ENCODE data around the gene MINPP1.
"Not testable (repeated sequence)": the region's sequence is repeated elsewhere in the genome, so short reads cannot be mapped to it uniquely, and the experiment has no call there.

MINPP1 gene

GRCh38 chr10:87504640-87505365 is at the start of gene MINPP1:
Gene MINPP1, plus strand, starts transcription at chr10:87504893. Its CDS starts 23 bp downstream, at chr10:87504916.
- in situ Hi-C loops (cut with HindIII; ENCODE audit: low sequenced_read_pairs), result no loop called here

- in situ Hi-C loops (cut with HindIII; ENCODE audit: low sequenced_read_pairs), result not testable (repeated sequence)
These were observed 48.0 kb upstream of the MINPP1 start for GRCh38 chr10:87456586-87457220.

- in situ Hi-C loops (cut with HindIII; ENCODE audit: low sequenced_read_pairs), result not testable (repeated sequence)
These were observed 42.9 kb upstream of the MINPP1 start for GRCh38 chr10:87461751-87462150.

GRCh38 chr10:87466849-87467248 is 37.8 kb upstream of the MINPP1 start:
- in situ Hi-C loops (cut with HindIII; ENCODE audit: low sequenced_read_pairs), result not testable (repeated sequence)

GRCh38 chr10:87488733-87489132 is 16.0 kb upstream of the MINPP1 start:
- in situ Hi-C loops (cut with HindIII; ENCODE audit: low sequenced_read_pairs), result not testable (repeated sequence)

- in situ Hi-C loops (cut with HindIII; ENCODE audit: low sequenced_read_pairs), result not testable (repeated sequence)
These were observed 14.4 kb upstream of the MINPP1 start for GRCh38 chr10:87490285-87490684.

GRCh38 chr10:87492450-87492849 is 12.2 kb upstream of the MINPP1 start:
- in situ Hi-C loops (cut with HindIII; ENCODE audit: low sequenced_read_pairs), result not testable (repeated sequence)

- in situ Hi-C loops (cut with HindIII; ENCODE audit: low sequenced_read_pairs), result not testable (repeated sequence)
These were observed 9.2 kb upstream of the MINPP1 start for GRCh38 chr10:87495446-87495845.

GRCh38 chr10:87497386-87497785 is 7.3 kb upstream of the MINPP1 start:
- in situ Hi-C loops (cut with HindIII; ENCODE audit: low sequenced_read_pairs), result not testable (repeated sequence)

GRCh38 chr10:87498106-87498789 is 6.4 kb upstream of the MINPP1 start:
- in situ Hi-C loops (cut with HindIII; ENCODE audit: low sequenced_read_pairs), result not testable (repeated sequence)

- in situ Hi-C loops (cut with HindIII; ENCODE audit: low sequenced_read_pairs), result no loop called here
These were observed 4.0 kb upstream of the MINPP1 start for GRCh38 chr10:87500646-87501048.

- in situ Hi-C loops (cut with HindIII; ENCODE audit: low sequenced_read_pairs), result no loop called here
These were observed 1.3 kb upstream of the MINPP1 start for GRCh38 chr10:87503401-87503800.

- in situ Hi-C loops (cut with HindIII; ENCODE audit: low sequenced_read_pairs), result no loop called here
These were observed 807 bp upstream of the MINPP1 start for GRCh38 chr10:87503886-87504285.

- in situ Hi-C loops (cut with HindIII; ENCODE audit: low sequenced_read_pairs), result no loop called here
These were observed 420 bp upstream of the MINPP1 start for GRCh38 chr10:87504307-87504639.

GRCh38 chr10:87505366-87506111 is 846 bp downstream of the MINPP1 start:
- in situ Hi-C loops (cut with HindIII; ENCODE audit: low sequenced_read_pairs), result no loop called here

- in situ Hi-C loops (cut with HindIII; ENCODE audit: low sequenced_read_pairs), result no loop called here
These were observed 2.3 kb downstream of the MINPP1 start for GRCh38 chr10:87506956-87507355.

GRCh38 chr10:87507879-87508483 is 3.3 kb downstream of the MINPP1 start:
- in situ Hi-C loops (cut with HindIII; ENCODE audit: low sequenced_read_pairs), result no loop called here

GRCh38 chr10:87508837-87509236 is 4.1 kb downstream of the MINPP1 start:
- in situ Hi-C loops (cut with HindIII; ENCODE audit: low sequenced_read_pairs), result no loop called here

- in situ Hi-C loops (cut with HindIII; ENCODE audit: low sequenced_read_pairs), result no loop called here
These were observed 5.3 kb downstream of the MINPP1 start for GRCh38 chr10:87510025-87510424.

GRCh38 chr10:87511526-87511925 is 6.8 kb downstream of the MINPP1 start:
- in situ Hi-C loops (cut with HindIII; ENCODE audit: low sequenced_read_pairs), result no loop called here

GRCh38 chr10:87518937-87519336 is 14.2 kb downstream of the MINPP1 start:
- in situ Hi-C loops (cut with HindIII; ENCODE audit: low sequenced_read_pairs), result no loop called here

Data from DLD1 (cell line).